HEK293 (cell line): ENCODE results near the gene KCNH5.

Experiments used
- CTCF ChIA-PET: fragments of 350-600 bp; formaldehyde crosslinking; extraction: SDS; loops from one replicate; lab custom pipeline; 2021; ENCODE audit warnings: antibody characterized with exemption; lab: Yijun Ruan, JAX
- POLR2A ChIA-PET: fragments of 300-600 bp; formaldehyde crosslinking; extraction: SDS; loops from one replicate; lab custom pipeline; 2020; ENCODE audit warnings: antibody characterized with exemption, inconsistent platforms; lab: Yijun Ruan, JAX
- H3K27ac ChIP-seq: fragments of 200-500 bp; sonication (Bioruptor generic); 2 replicates; pipeline ENCODE4 v1.5.1; 2014; ENCODE audit warnings: low read depth, low read length, control low read depth, inconsistent platforms; ENCODE audit errors: extremely low read depth
- H3K36me3 ChIP-seq, 2 experiments: fragments of 200-500 bp in 1 of 2; sonication (Bioruptor generic) in 1 of 2; 1 replicate in 1 of 2; 2 replicates in 1 of 2; pipeline ENCODE4 v1.5.1; 2014 to 2017; ENCODE audit warnings: inconsistent platforms in 2 of 2, low read length in 2 of 2; ENCODE audit not compliant: control insufficient read depth in 2 of 2, insufficient read depth in 1 of 2
- H3K4me1 ChIP-seq: fragments of 200-500 bp; sonication (Bioruptor generic); 2 replicates; pipeline ENCODE4 v1.5.1; 2014; ENCODE audit warnings: mild to moderate bottlenecking, low read length, inconsistent platforms; ENCODE audit not compliant: control insufficient read depth, insufficient read depth
- H3K4me3 ChIP-seq: 2 replicates; pipeline ENCODE4 v1.5.1; 2011; ENCODE audit warnings: low read depth, mild to moderate bottlenecking, control low read depth, low read length, moderate library complexity
- H3K9me3 ChIP-seq: fragments of 200-500 bp; sonication (Bioruptor generic); 2 replicates; pipeline ENCODE4 v1.5.1; 2014; ENCODE audit warnings: low read depth, low read length, inconsistent platforms; ENCODE audit not compliant: control insufficient read depth, insufficient read depth
- EGR2 ChIP-seq: fragments of 450-650 bp; formaldehyde crosslinking; IDR thresholded peaks from 2 replicates; pipeline ENCODE4 v1.5.1; 2016; ENCODE audit warnings: low read depth, missing biosample characterization, missing genetic modification characterization
- GLIS2 ChIP-seq: fragments of 450-650 bp; formaldehyde crosslinking; IDR thresholded peaks from 2 replicates; pipeline ENCODE4 v1.5.1; 2016; ENCODE audit warnings: missing biosample characterization, missing genetic modification characterization
- HIC1 ChIP-seq: fragments of 450-650 bp; formaldehyde crosslinking; IDR thresholded peaks from 2 replicates; pipeline ENCODE4 v1.5.1; 2016; ENCODE audit warnings: missing biosample characterization, missing genetic modification characterization
- HOXC10 ChIP-seq: sonication (generic); formaldehyde crosslinking; IDR thresholded peaks from 2 replicates; pipeline ENCODE4 v1.8.1; 2023; ENCODE audit warnings: mild to moderate bottlenecking, missing genetic modification reagents
- IKZF3 ChIP-seq: fragments of 450-650 bp; IDR thresholded peaks from 2 replicates; pipeline ENCODE4 v1.5.0; 2018; ENCODE audit warnings: missing biosample characterization, mild to moderate bottlenecking, missing genetic modification characterization, moderate library complexity
- INSM2 ChIP-seq: fragments of 450-650 bp; formaldehyde crosslinking; IDR thresholded peaks from 2 replicates; pipeline ENCODE4 v1.5.1; 2016; ENCODE audit warnings: missing biosample characterization, missing genetic modification characterization
- MZF1 ChIP-seq: fragments of 450-650 bp; formaldehyde crosslinking; IDR thresholded peaks from 2 replicates; pipeline ENCODE4 v1.5.1; 2017; ENCODE audit warnings: missing biosample characterization, missing genetic modification characterization, borderline replicate concordance
- RBAK ChIP-seq: fragments of 450-650 bp; formaldehyde crosslinking; IDR thresholded peaks from 2 replicates; pipeline ENCODE4 v1.5.1; 2016; ENCODE audit warnings: missing biosample characterization, missing genetic modification characterization
- ZBTB1 ChIP-seq: fragments of 450-650 bp; formaldehyde crosslinking; IDR thresholded peaks from 2 replicates; pipeline ENCODE4 v1.5.1; 2016; ENCODE audit warnings: missing biosample characterization, missing genetic modification characterization
- ZBTB20 ChIP-seq: fragments of 450-650 bp; formaldehyde crosslinking; IDR thresholded peaks from 2 replicates; pipeline ENCODE4 v1.5.1; 2016; ENCODE audit warnings: missing biosample characterization, missing genetic modification characterization
- ZNF140 ChIP-seq: fragments of 450-650 bp; formaldehyde crosslinking; IDR thresholded peaks from 2 replicates; pipeline ENCODE4 v1.5.1; 2016; ENCODE audit warnings: missing biosample characterization, missing genetic modification characterization
- ZNF157 ChIP-seq: fragments of 450-650 bp; formaldehyde crosslinking; IDR thresholded peaks from 2 replicates; pipeline ENCODE4 v1.5.1; 2016; ENCODE audit warnings: missing biosample characterization, missing genetic modification characterization
- ZNF169 ChIP-seq: fragments of 450-650 bp; formaldehyde crosslinking; IDR thresholded peaks from 2 replicates; pipeline ENCODE4 v1.5.1; 2016; ENCODE audit warnings: missing biosample characterization, missing genetic modification characterization
- ZNF175 ChIP-seq: fragments of 450-650 bp; formaldehyde crosslinking; IDR thresholded peaks from 2 replicates; pipeline ENCODE4 v1.5.1; 2016; ENCODE audit warnings: missing biosample characterization, missing genetic modification characterization
- ZNF211 ChIP-seq: fragments of 450-650 bp; formaldehyde crosslinking; IDR thresholded peaks from 2 replicates; pipeline ENCODE4 v1.5.1; 2016; ENCODE audit warnings: low read depth, missing biosample characterization, missing genetic modification characterization
- ZNF214 ChIP-seq: fragments of 450-650 bp; formaldehyde crosslinking; IDR thresholded peaks from 2 replicates; pipeline ENCODE4 v1.5.1; 2017; ENCODE audit warnings: missing biosample characterization, mild to moderate bottlenecking, missing genetic modification characterization, borderline replicate concordance
- ZNF391 ChIP-seq: fragments of 450-650 bp; formaldehyde crosslinking; IDR thresholded peaks from 2 replicates; pipeline ENCODE4 v1.5.1; 2016; ENCODE audit warnings: low read depth, missing biosample characterization, missing genetic modification characterization, borderline replicate concordance
- ZNF473 ChIP-seq: fragments of 450-650 bp; formaldehyde crosslinking; IDR thresholded peaks from 2 replicates; pipeline ENCODE4 v1.5.1; 2017; ENCODE audit warnings: missing biosample characterization, missing genetic modification characterization
- ZNF48 ChIP-seq: fragments of 450-650 bp; formaldehyde crosslinking; IDR thresholded peaks from 2 replicates; pipeline ENCODE4 v1.5.1; 2016; ENCODE audit warnings: missing biosample characterization, missing genetic modification characterization
- ZNF514 ChIP-seq: fragments of 450-650 bp; formaldehyde crosslinking; IDR thresholded peaks from 2 replicates; pipeline ENCODE4 v1.5.1; 2016; ENCODE audit warnings: missing biosample characterization, missing genetic modification characterization
- ZNF596 ChIP-seq: fragments of 450-650 bp; IDR thresholded peaks from 2 replicates; pipeline ENCODE4 v1.5.0; 2018; ENCODE audit warnings: missing biosample characterization, mild to moderate bottlenecking, missing genetic modification characterization, moderate library complexity
- ZNF626 ChIP-seq: fragments of 450-650 bp; sonication (Bioruptor Pico); formaldehyde crosslinking; IDR thresholded peaks from 2 replicates; pipeline ENCODE4 v1.5.1; 2018; ENCODE audit warnings: missing biosample characterization, missing genetic modification characterization, inconsistent platforms
- ZNF747 ChIP-seq: fragments of 450-650 bp; formaldehyde crosslinking; IDR thresholded peaks from 2 replicates; pipeline ENCODE4 v1.5.1; 2016; ENCODE audit warnings: missing biosample characterization, missing genetic modification characterization
- ZNF777 ChIP-seq: fragments of 450-650 bp; formaldehyde crosslinking; IDR thresholded peaks from 2 replicates; pipeline ENCODE4 v1.5.1; 2017; ENCODE audit warnings: missing biosample characterization, missing genetic modification characterization, borderline replicate concordance
- ZNF837 ChIP-seq: fragments of 450-650 bp; formaldehyde crosslinking; IDR thresholded peaks from 2 replicates; pipeline ENCODE4 v1.5.1; 2016; ENCODE audit warnings: missing biosample characterization, missing genetic modification characterization
- TF ChIP-seq, protein P1 (sequence below): fragments of 450-650 bp; formaldehyde crosslinking; IDR thresholded peaks from 2 replicates; pipeline ENCODE4 v1.5.1; 2016; ENCODE audit warnings: missing biosample characterization, missing genetic modification characterization, low read depth
- TF ChIP-seq, protein P2 (sequence below): fragments of 450-650 bp; formaldehyde crosslinking; IDR thresholded peaks from 2 replicates; pipeline ENCODE4 v1.5.1; 2016; ENCODE audit warnings: missing biosample characterization, missing genetic modification characterization, borderline replicate concordance
- TF ChIP-seq, protein P3 (sequence below): fragments of 450-650 bp; formaldehyde crosslinking; IDR thresholded peaks from 2 replicates; pipeline ENCODE4 v1.5.1; 2016; ENCODE audit warnings: missing biosample characterization, missing genetic modification characterization

Gene KCNH5

DNA sequence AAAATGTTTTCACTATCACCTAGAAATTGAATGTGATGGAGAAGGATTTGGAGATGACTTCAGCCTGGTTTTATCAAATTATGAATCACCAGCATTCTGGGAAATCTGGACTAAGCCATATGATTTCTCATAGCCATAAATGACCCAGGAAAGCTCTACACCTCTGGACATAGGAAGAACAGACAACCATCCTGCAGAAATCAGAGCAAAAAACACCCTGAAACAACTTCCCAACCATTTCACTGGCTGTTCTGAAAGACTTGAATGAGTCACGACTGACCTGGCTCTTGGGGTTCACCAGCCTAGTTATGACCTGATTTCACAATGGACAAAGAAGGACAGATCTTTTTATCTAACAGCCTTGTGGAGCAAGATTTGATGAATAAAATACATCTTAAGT is 123.8 kb downstream of the KCNH5 start (continued):
- no peak for TF ChIP-seq ZNF211 (tag by site-specific recombination)
- TF ChIP-seq ZNF837 (tag by site-specific recombination) = no peak
- no peak for TF ChIP-seq ZBTB20 (tag by site-specific recombination)
- TF ChIP-seq, all 188 proteins: peak for 0

DNA sequence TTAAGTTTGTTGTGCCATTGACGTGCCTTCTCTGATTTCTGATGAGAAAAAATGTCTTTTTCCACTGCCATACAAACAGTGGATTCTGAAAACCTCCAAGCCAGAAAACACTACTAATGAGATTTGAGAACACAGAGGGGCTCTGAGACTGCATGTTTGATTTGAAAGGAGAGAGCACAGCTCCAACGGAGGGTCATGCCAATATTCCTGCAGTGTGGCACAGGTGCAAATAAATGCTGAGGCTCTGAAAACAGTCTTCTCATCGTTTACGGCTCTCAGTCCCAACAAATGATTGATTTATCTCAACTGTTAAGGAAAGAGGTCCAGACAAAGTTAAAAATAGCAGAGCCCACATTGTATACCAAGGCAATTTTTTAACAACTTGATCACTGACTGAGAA is 128.7 kb downstream of the KCNH5 start:
- POLR2A ChIA-PET = no interaction called here
- no peak overlapping the region for H3K27ac ChIP-seq
- no peaks in the 10 kb centered on the region for H3K36me3 ChIP-seq
- CTCF ChIA-PET = interaction anchor here (0.7 kb wide), 1 partner anchor 114 kb away, joined by 3 read pairs; no protein-coding TSS in a partner anchor
- H3K4me3 ChIP-seq = no peak overlapping the region
- H3K4me1 ChIP-seq = no peaks in the 10 kb centered on the region
- TF ChIP-seq ZBTB1 (tag by site-specific recombination) = no peak
- TF ChIP-seq, protein P1, sequence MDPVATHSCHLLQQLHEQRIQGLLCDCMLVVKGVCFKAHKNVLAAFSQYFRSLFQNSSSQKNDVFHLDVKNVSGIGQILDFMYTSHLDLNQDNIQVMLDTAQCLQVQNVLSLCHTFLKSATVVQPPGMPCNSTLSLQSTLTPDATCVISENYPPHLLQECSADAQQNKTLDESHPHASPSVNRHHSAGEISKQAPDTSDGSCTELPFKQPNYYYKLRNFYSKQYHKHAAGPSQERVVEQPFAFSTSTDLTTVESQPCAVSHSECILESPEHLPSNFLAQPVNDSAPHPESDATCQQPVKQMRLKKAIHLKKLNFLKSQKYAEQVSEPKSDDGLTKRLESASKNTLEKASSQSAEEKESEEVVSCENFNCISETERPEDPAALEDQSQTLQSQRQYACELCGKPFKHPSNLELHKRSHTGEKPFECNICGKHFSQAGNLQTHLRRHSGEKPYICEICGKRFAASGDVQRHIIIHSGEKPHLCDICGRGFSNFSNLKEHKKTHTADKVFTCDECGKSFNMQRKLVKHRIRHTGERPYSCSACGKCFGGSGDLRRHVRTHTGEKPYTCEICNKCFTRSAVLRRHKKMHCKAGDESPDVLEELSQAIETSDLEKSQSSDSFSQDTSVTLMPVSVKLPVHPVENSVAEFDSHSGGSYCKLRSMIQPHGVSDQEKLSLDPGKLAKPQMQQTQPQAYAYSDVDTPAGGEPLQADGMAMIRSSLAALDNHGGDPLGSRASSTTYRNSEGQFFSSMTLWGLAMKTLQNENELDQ (tag by site-specific recombination) = no peak
- no peak for TF ChIP-seq ZNF214
- no peak for TF ChIP-seq ZNF48 (tag by site-specific recombination)
- no peak for TF ChIP-seq ZNF169 (tag by site-specific recombination)
- TF ChIP-seq EGR2 = no peak
- TF ChIP-seq ZNF747 (tag by site-specific recombination) = no peak
- TF ChIP-seq HIC1 (tag by site-specific recombination) = no peak
- TF ChIP-seq, protein P2, sequence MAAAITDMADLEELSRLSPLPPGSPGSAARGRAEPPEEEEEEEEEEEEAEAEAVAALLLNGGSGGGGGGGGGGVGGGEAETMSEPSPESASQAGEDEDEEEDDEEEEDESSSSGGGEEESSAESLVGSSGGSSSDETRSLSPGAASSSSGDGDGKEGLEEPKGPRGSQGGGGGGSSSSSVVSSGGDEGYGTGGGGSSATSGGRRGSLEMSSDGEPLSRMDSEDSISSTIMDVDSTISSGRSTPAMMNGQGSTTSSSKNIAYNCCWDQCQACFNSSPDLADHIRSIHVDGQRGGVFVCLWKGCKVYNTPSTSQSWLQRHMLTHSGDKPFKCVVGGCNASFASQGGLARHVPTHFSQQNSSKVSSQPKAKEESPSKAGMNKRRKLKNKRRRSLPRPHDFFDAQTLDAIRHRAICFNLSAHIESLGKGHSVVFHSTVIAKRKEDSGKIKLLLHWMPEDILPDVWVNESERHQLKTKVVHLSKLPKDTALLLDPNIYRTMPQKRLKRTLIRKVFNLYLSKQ (tag by site-specific recombination) = no peak
- no peak for TF ChIP-seq ZNF777 (tag by site-specific recombination)
- no peak for TF ChIP-seq ZNF514
- no peak for TF ChIP-seq ZNF596 (tag by site-specific recombination)
- no peaks in the 10 kb centered on the region for H3K9me3 ChIP-seq

DNA sequence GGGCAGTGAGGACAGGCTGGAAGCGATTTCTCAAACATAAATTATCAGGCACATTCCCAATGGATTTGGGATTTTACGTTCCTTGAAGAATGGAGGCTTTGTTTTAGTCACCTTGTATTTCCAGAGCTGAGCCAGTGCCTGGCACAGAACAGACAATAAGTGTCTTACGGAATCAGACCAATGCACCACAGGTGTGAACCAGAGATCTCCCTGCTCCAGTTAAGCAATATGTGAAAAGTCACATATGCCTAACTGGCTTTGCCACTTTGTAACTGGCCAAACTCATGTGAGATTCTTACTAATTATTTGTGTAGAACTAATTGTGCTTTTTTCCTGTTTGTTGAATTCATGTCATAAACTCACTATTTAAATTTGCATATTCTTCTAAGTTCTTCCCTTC is 130.4 kb downstream of the KCNH5 start:
- POLR2A ChIA-PET = no interaction called here
- H3K9me3 ChIP-seq = no peaks in the 10 kb centered on the region
- H3K36me3 ChIP-seq = no peaks in the 10 kb centered on the region
- CTCF ChIA-PET = no interaction called here
- no peaks in the 10 kb centered on the region for H3K4me1 ChIP-seq
- H3K4me3 ChIP-seq = no peak overlapping the region
- H3K27ac ChIP-seq = no peak overlapping the region
- no peak for TF ChIP-seq IKZF3 (tag by site-specific recombination)
- TF ChIP-seq ZNF391 (tag by site-specific recombination) = no peak
- TF ChIP-seq ZNF626 = no peak
- TF ChIP-seq INSM2 (tag by site-specific recombination) = no peak
- TF ChIP-seq RBAK = no peak
- TF ChIP-seq, protein P3, sequence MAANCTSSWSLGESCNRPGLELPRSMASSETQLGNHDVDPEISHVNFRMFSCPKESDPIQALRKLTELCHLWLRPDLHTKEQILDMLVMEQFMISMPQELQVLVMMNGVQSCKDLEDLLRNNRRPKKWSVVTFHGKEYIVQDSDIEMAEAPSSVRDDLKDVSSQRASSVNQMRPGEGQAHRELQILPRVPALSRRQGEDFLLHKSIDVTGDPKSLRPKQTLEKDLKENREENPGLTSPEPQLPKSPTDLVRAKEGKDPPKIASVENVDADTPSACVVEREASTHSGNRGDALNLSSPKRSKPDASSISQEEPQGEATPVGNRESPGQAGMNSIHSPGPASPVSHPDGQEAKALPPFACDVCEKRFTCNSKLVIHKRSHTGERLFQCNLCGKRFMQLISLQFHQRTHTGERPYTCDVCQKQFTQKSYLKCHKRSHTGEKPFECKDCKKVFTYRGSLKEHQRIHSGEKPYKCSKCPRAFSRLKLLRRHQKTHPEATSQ (tag by site-specific recombination) = no peak
- no peak for TF ChIP-seq GLIS2 (tag by site-specific recombination)
- TF ChIP-seq MZF1 (tag by site-specific recombination) = no peak
- no peak for TF ChIP-seq ZNF175 (tag by site-specific recombination)
- TF ChIP-seq ZNF140 (tag by site-specific recombination) = no peak
- TF ChIP-seq ZNF157 (tag by site-specific recombination) = no peak
- TF ChIP-seq HOXC10 (CRISPR knock-in tag) = no peak
- no peak for TF ChIP-seq ZNF473 (tag by site-specific recombination)
